ENCODE results near the gene RERE. TPM values are rescaled to one million over a fixed set of nuclear protein-coding genes. Genes with fewer than 3 reads are reported as not detected.

RERE gene
- total RNA-seq, 1 experiment from 2014 or later = 40.6 TPM

DNA sequence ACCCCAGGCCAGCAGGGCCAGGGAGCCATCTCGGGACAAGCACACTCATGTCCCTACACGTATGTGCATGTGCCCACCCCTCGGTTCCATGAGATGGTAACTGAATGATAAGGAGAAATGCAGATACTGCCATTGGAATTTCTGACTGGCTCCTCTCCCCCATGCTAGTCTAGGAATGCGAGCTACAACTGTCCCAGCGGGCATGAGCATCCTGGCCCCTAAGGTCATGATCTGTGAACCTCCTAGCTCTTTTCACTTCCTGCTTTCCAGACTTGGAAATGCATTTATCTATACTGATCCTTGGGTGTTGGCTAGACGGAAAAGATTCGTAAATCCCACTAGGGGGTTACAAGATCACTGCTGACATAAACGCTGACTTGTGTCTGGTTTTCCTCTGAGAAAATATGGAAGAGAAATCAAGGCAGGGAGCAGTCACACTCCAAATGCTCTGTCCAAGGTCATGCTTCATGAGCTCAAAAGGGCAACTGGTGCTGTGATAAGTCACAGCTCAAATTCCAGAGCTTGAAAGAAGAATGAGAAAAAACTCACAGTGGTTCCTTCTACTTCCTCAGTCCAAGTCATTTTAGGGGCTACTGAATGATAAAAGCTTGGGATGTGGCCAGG is 449.8 kb downstream of the RERE start:
- CTCF ChIA-PET = interaction anchor here (1.1 kb wide), 1 partner anchor 15 kb away, joined by 3 read pairs; no protein-coding TSS in a partner anchor

More for the DNA sequence above, 449.8 kb downstream of the RERE start:
- DNase-seq (ENCODE audit: low read depth, low spot score) (no peak), ATAC-seq (no peak)
- H3K27me3 ChIP-seq (ENCODE audit: insufficient read depth, low read length) = no peaks in the 10 kb centered on the region
- no TSS peak for BruUV-seq (replicated peaks)
- no peaks in the 10 kb centered on the region for H3K4me1 ChIP-seq (ENCODE audit: control insufficient read depth in 1 of 2, insufficient read depth in 2 of 2, low read length in 2 of 2)
- peaks cover 0 to 6% of the 10 kb centered on the region in 2 experiments; a peak in 1 of 4 replicates for H3K36me3 ChIP-seq (ENCODE audit: control insufficient read depth in 1 of 2, insufficient read depth in 2 of 2, low read length in 2 of 2)
- ChIA-PET RAD21 (ENCODE audit: low non-redundant PET in 1 of 2, low total read pairs in 2 of 2, uncharacterized antibody in 2 of 2, unreplicated experiment in 2 of 2) (no interaction called here), POLR2A (interaction anchor here (0.7 kb wide), 1 partner anchor 19 kb away, joined by 3 read pairs; no protein-coding TSS in a partner anchor)
- H3K4me3 ChIP-seq (replicated peaks in 1 of 2; ENCODE audit: low read depth in 1 of 2, low read length in 2 of 2) = no peak overlapping the region
- no peaks in the 10 kb centered on the region for H3K9me3 ChIP-seq (ENCODE audit: control insufficient read depth in 1 of 2, insufficient read depth in 1 of 2, low read depth in 1 of 2, low read length in 2 of 2)
- no peak for TF ChIP-seq JUND (IDR thresholded peaks at IDR 0.05)
- TF ChIP-seq, protein P1, sequence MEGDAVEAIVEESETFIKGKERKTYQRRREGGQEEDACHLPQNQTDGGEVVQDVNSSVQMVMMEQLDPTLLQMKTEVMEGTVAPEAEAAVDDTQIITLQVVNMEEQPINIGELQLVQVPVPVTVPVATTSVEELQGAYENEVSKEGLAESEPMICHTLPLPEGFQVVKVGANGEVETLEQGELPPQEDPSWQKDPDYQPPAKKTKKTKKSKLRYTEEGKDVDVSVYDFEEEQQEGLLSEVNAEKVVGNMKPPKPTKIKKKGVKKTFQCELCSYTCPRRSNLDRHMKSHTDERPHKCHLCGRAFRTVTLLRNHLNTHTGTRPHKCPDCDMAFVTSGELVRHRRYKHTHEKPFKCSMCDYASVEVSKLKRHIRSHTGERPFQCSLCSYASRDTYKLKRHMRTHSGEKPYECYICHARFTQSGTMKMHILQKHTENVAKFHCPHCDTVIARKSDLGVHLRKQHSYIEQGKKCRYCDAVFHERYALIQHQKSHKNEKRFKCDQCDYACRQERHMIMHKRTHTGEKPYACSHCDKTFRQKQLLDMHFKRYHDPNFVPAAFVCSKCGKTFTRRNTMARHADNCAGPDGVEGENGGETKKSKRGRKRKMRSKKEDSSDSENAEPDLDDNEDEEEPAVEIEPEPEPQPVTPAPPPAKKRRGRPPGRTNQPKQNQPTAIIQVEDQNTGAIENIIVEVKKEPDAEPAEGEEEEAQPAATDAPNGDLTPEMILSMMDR (IDR thresholded peaks at IDR 0.05 in 2 of 3, conservative IDR thresholded peaks at IDR 0.05 in 1 of 3; ENCODE audit: borderline replicate concordance in 1 of 3, insufficient read depth in 1 of 3, low read depth in 2 of 3, low read length in 2 of 3) = no peak
- TF ChIP-seq EZH2 (IDR thresholded peaks at IDR 0.05) = no peak
- TF ChIP-seq CEBPB (IDR thresholded peaks at IDR 0.05; ENCODE audit: low read depth) = no peak
- no peak for TF ChIP-seq ZFX (IDR thresholded peaks at IDR 0.05)
- TF ChIP-seq, protein P2, sequence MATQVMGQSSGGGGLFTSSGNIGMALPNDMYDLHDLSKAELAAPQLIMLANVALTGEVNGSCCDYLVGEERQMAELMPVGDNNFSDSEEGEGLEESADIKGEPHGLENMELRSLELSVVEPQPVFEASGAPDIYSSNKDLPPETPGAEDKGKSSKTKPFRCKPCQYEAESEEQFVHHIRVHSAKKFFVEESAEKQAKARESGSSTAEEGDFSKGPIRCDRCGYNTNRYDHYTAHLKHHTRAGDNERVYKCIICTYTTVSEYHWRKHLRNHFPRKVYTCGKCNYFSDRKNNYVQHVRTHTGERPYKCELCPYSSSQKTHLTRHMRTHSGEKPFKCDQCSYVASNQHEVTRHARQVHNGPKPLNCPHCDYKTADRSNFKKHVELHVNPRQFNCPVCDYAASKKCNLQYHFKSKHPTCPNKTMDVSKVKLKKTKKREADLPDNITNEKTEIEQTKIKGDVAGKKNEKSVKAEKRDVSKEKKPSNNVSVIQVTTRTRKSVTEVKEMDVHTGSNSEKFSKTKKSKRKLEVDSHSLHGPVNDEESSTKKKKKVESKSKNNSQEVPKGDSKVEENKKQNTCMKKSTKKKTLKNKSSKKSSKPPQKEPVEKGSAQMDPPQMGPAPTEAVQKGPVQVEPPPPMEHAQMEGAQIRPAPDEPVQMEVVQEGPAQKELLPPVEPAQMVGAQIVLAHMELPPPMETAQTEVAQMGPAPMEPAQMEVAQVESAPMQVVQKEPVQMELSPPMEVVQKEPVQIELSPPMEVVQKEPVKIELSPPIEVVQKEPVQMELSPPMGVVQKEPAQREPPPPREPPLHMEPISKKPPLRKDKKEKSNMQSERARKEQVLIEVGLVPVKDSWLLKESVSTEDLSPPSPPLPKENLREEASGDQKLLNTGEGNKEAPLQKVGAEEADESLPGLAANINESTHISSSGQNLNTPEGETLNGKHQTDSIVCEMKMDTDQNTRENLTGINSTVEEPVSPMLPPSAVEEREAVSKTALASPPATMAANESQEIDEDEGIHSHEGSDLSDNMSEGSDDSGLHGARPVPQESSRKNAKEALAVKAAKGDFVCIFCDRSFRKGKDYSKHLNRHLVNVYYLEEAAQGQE (IDR thresholded peaks at IDR 0.05; ENCODE audit: low read depth) = no peak
- no peak for TF ChIP-seq TCF7L2 (IDR thresholded peaks at IDR 0.05; ENCODE audit: borderline replicate concordance, extremely low read depth, insufficient read depth, insufficient read length)
- no peaks in the 10 kb centered on the region; the same call in none of the 2 replicates for H3K79me2 ChIP-seq (ENCODE audit: insufficient read depth, low read length)
- no peak overlapping the region for H2AFZ ChIP-seq (ENCODE audit: low read depth, low read length, poor library complexity, severe bottlenecking)
- intact Hi-C loops (cut with micrococcal nuclease) = no loop called here
- H3K27ac ChIP-seq (ENCODE audit: low read depth, low read length) = no peak overlapping the region
- H3K9ac ChIP-seq (ENCODE audit: low read length) = no peak overlapping the region
- H4K20me1 ChIP-seq (ENCODE audit: insufficient read depth) = no peaks in the 10 kb centered on the region
- no peaks in the 10 kb centered on the region for H3K9me2 ChIP-seq (ENCODE audit: insufficient read depth)
- H3K4me2 ChIP-seq (ENCODE audit: low read length) = no peak overlapping the region
